GM12878 (cell line): ENCODE data around the gene PTPN13. TPM values are rescaled to one million over a fixed set of nuclear protein-coding genes. Genes with fewer than 3 reads are reported as not detected.

Source experiments
- ATAC-seq: fragments of 200-7000 bp; cut with Tn5 transposase; 3 replicates; pipeline ENCODE4 v1.9.1; 2020; ENCODE audit warnings: mild to moderate bottlenecking, moderate library complexity
- BruUV-seq: library from RNA; stranded (reverse); fragments of 400-500 nt; replicated peaks from 2 replicates; lab custom pipeline; 2021; lab: Mats Ljungman, UMichigan
- CTCF ChIA-PET: fragments of 300-600 bp; sonication (Branson Sonifier 250); formaldehyde crosslinking; extraction: SDS; loops from one replicate; lab custom pipeline; 2021; ENCODE audit warnings: inconsistent platforms; lab: Yijun Ruan, JAX
- POLR2A ChIA-PET: fragments of 350-600 bp; formaldehyde crosslinking; extraction: SDS; loops from one replicate; lab custom pipeline; 2021; ENCODE audit warnings: inconsistent platforms; lab: Charles Lee
- RAD21 ChIA-PET: fragments of 300-600 bp; sonication (Branson Sonifier 250); formaldehyde crosslinking; loops from one replicate; lab custom pipeline; 2023; ENCODE audit warnings: antibody characterized with exemption; ENCODE audit not compliant: unreplicated experiment; lab: Charles Lee
- SMC1A ChIA-PET: fragments of 300-600 bp; sonication (Branson Sonifier 250); formaldehyde crosslinking; loops from one replicate; lab custom pipeline; 2023; ENCODE audit not compliant: unreplicated experiment, uncharacterized antibody; lab: Charles Lee
- DNase-seq: peaks from one replicate; pipeline ENCODE4 v3.0.0-alpha.2; 2011; ENCODE audit warnings: low read depth, low spot score
- FAIRE-seq: peaks from 3 replicates; lab custom pipeline; 2011; peaks lifted over from hg19 to GRCh38; lab: Jason Lieb, UNC
- H2AFZ ChIP-seq: 2 replicates; pipeline ENCODE4 v1.6.0; 2011; ENCODE audit warnings: low read depth, low read length, control low read depth; ENCODE audit not compliant: control insufficient read depth
- H3K27ac ChIP-seq: 2 replicates; pipeline ENCODE4 v1.5.1; 2011; ENCODE audit warnings: control low read depth; ENCODE audit not compliant: control insufficient read depth, insufficient read depth
- H3K27me3 ChIP-seq, 2 experiments: replicated peaks in 1 of 2; 2 replicates each; pipeline versions ENCODE4 v1.6.0 to v1.6.1; 2011; ENCODE audit warnings: low read length in 1 of 2; ENCODE audit not compliant: control insufficient read depth in 2 of 2, insufficient read depth in 2 of 2
- H3K36me3 ChIP-seq, 2 experiments: 2 replicates each; pipeline ENCODE4 v1.5.1; 2011; ENCODE audit warnings: low read length in 1 of 2; ENCODE audit not compliant: control insufficient read depth in 2 of 2, insufficient read depth in 2 of 2
- H3K4me1 ChIP-seq: 2 replicates; pipeline ENCODE4 v1.6.1; 2011; ENCODE audit warnings: mild to moderate bottlenecking, low read length, moderate library complexity, mixed read lengths; ENCODE audit not compliant: control insufficient read depth, insufficient read depth
- H3K4me2 ChIP-seq: 2 replicates; pipeline ENCODE4 v1.6.0; 2011; ENCODE audit warnings: control low read depth; ENCODE audit not compliant: control insufficient read depth, insufficient read depth
- H3K4me3 ChIP-seq: fragments of 200-600 bp; sonication (generic); 2 replicates; pipeline ENCODE4 v1.5.1; 2016
- H3K79me2 ChIP-seq: 2 replicates; pipeline ENCODE4 v1.6.0; 2011; ENCODE audit warnings: low read length; ENCODE audit not compliant: control insufficient read depth, insufficient read depth
- H3K9ac ChIP-seq: 2 replicates; pipeline ENCODE4 v1.8.0; 2011; ENCODE audit warnings: low read length, control low read depth, mixed read lengths; ENCODE audit not compliant: control insufficient read depth, insufficient read depth
- H3K9me3 ChIP-seq: replicated peaks from 3 replicates; pipeline ENCODE4 v1.5.1; 2011; ENCODE audit warnings: mild to moderate bottlenecking, low read length; ENCODE audit not compliant: control insufficient read depth, insufficient read depth
- H4K20me1 ChIP-seq: 2 replicates; pipeline ENCODE4 v1.6.0; 2011; ENCODE audit not compliant: control insufficient read depth, insufficient read depth
- BHLHE40 ChIP-seq, 2 experiments: fragments of 450-650 bp in 1 of 2; IDR thresholded peaks; 2 replicates each; pipeline ENCODE4 v1.6.1; 2011 to 2017; ENCODE audit warnings: low read depth in 2 of 2, borderline replicate concordance in 1 of 2, improper control_type of control experiment in 1 of 2, low read length in 1 of 2, mild to moderate bottlenecking in 1 of 2
- EP300 ChIP-seq, 2 experiments: fragments of 150-350 bp in 1 of 2; IDR thresholded peaks; 2 replicates each; pipeline ENCODE4 v1.6.1; 2011 to 2012; ENCODE audit warnings: low read depth in 2 of 2, low read length in 2 of 2, borderline replicate concordance in 1 of 2, improper control_type of control experiment in 1 of 2, inconsistent platforms in 1 of 2; ENCODE audit not compliant: control insufficient read depth in 1 of 2
- EZH2 ChIP-seq: IDR thresholded peaks from 2 replicates; pipeline ENCODE4 v1.6.1; 2012; ENCODE audit warnings: low read depth, mild to moderate bottlenecking, control low read depth, inconsistent platforms, low read length, borderline replicate concordance; ENCODE audit not compliant: control insufficient read depth
- FOS ChIP-seq: IDR thresholded peaks from 3 replicates; pipeline ENCODE4 v1.6.1; 2011; ENCODE audit warnings: borderline replicate concordance; ENCODE audit not compliant: insufficient read length; ENCODE audit errors: extremely low read depth
- MYB ChIP-seq: fragments of 150-350 bp; IDR thresholded peaks from 2 replicates; pipeline ENCODE4 v1.6.1; 2014; ENCODE audit warnings: mild to moderate bottlenecking, low read depth, low read length, borderline replicate concordance
- NFXL1 ChIP-seq: fragments of 450-650 bp; IDR thresholded peaks from 2 replicates; pipeline ENCODE4 v1.6.1; 2017; ENCODE audit warnings: antibody characterized with exemption, mild to moderate bottlenecking, borderline replicate concordance
- PBX3 ChIP-seq: IDR thresholded peaks from 2 replicates; pipeline ENCODE4 v1.6.1; 2011; ENCODE audit warnings: mild to moderate bottlenecking, low read depth, low read length, moderate library complexity; ENCODE audit not compliant: insufficient replicate concordance
- POLR2AphosphoS5 ChIP-seq: IDR thresholded peaks from 2 replicates; pipeline ENCODE4 v1.6.1; 2011; ENCODE audit warnings: mild to moderate bottlenecking, low read length, inconsistent platforms
- SPI1 ChIP-seq: IDR thresholded peaks from 2 replicates; pipeline ENCODE4 v1.6.1; 2011; ENCODE audit warnings: low read depth, mild to moderate bottlenecking, low read length, moderate library complexity, borderline replicate concordance; ENCODE audit not compliant: insufficient read depth
- ZNF622 ChIP-seq: fragments of 450-650 bp; IDR thresholded peaks from 2 replicates; pipeline ENCODE4 v1.6.1; 2017; ENCODE audit warnings: mild to moderate bottlenecking, inconsistent platforms
- WGBS: methylation state at CpG from one replicate; pipeline ENCODE4 v1.1.6; 2016; ENCODE audit warnings: low lambda C conversion rate; ENCODE audit not compliant: insufficient replicate concordance, insufficient coverage; ENCODE audit errors: missing lambda C conversion rate; 5-methylcytosine and 5-hydroxymethylcytosine counted together
- in situ Hi-C: fragments of 300-500 bp; cut with MboI; formaldehyde crosslinking; loops from 9 replicates; pipeline ENCODE4 v1.14.3; 2018; ENCODE audit warnings: mixed read lengths
- intact Hi-C: fragments of 100-400 bp; cut with micrococcal nuclease; formaldehyde crosslinking; loops from one replicate; pipeline ENCODE4 v1.14.2; 2022; ENCODE audit not compliant: unreplicated experiment
- polyA plus RNA-seq, 11 experiments: library from polyadenylated mRNA; depleted of rRNA in 4 of 11; unstranded in 6 of 11; stranded (reverse) in 5 of 11; fragments of >200 nt; fragmentation: Nextera tagmentation in 4 of 11; fragmentation: Illumina TruSeq in 1 of 11; extraction: Ambion mirVana in 4 of 11; extraction: Trizol in 1 of 11; gene quantifications; 1 replicate in 1 of 11; 2 replicates in 10 of 11; pipeline versions ENCODE4 v1.2.1 to v1.2.3, GENCODE V29; 2011 to 2016; ENCODE audit warnings: inconsistent platforms in 2 of 11, missing spikeins in 2 of 11, low read depth in 1 of 11
- total RNA-seq, 4 experiments: library from RNA; depleted of rRNA in 3 of 4; stranded (reverse); fragments of >200 nt in 3 of 4; fragmentation: Illumina TruSeq in 1 of 4; extraction: Trizol in 1 of 4; gene quantifications; 2 replicates each; pipeline versions ENCODE4 v1.2.1 to v1.2.3, GENCODE V29; 2013 to 2021
- TF ChIP-seq, protein P1 (sequence below): IDR thresholded peaks from 2 replicates; pipeline ENCODE4 v1.6.1; 2012; ENCODE audit warnings: low read depth, low read length, improper control_type of control experiment

PTPN13 gene
- total and polyA plus RNA-seq, 10 of the 15 experiments (the other 5 are each of a cell fraction or from before 2014, with no cell fraction given) = 8.5 to 69.4 (median 33.9) TPM

GRCh38 chr4:86685401-86685800, 91.3 kb downstream of the PTPN13 start:
- no peak for DNase-seq
- FAIRE-seq = no peak
- ChIA-PET CTCF (interaction anchor here (1.0 to 1.5 kb wide), 3 partner anchors 11 to 187 kb away, joined by 3 to 6 read pairs (median 3); no protein-coding TSS in a partner anchor), SMC1A (interaction anchor here (0.7 to 2.6 kb wide), 6 partner anchors 14 to 189 kb away, joined by 3 to 14 read pairs (median 4); partner anchors contain the start of gene PTPN13), RAD21 (interaction anchor here (0.9 to 2.3 kb wide), 2 partner anchors 32 to 91 kb away, joined by 3 to 9 read pairs; partner anchors contain the start of gene PTPN13), POLR2A (no interaction called here)
- WGBS = 0% methylated on average over 3 of the region's 3 CpGs
- Histone ChIP-seq H3K9me3 (no peaks in the 10 kb centered on the region), H3K79me2 (no peaks in the 10 kb centered on the region), H3K9ac (no peak overlapping the region), H2AFZ (no peak overlapping the region), H3K4me1 (no peaks in the 10 kb centered on the region), H3K36me3 (no peaks in the 10 kb centered on the region; a peak in 1 of 4 replicates), H4K20me1 (no peaks in the 10 kb centered on the region), H3K4me2 (no peak overlapping the region), H3K27me3 (no peaks in the 10 kb centered on the region), H3K4me3 (no peak overlapping the region), H3K27ac (no peak overlapping the region)
- intact Hi-C loops (no loop called here), in situ Hi-C loops (no loop called here)
- TF ChIP-seq MYB (no peak), PBX3 (no peak), FOS (no peak), BHLHE40 (IDR thresholded peaks at IDR 0.05; ENCODE audit: borderline replicate concordance in 1 of 2, low read depth in 2 of 2, low read length in 1 of 2) (no peak), EZH2 (no peak), ZNF622 (no peak), EP300 (IDR thresholded peaks at IDR 0.05; ENCODE audit: borderline replicate concordance in 1 of 2, control insufficient read depth in 1 of 2, low read depth in 2 of 2, low read length in 2 of 2) (no peak), SPI1 (no peak), POLR2AphosphoS5 (no peak), NFXL1 (no peak)
- TF ChIP-seq, protein P1, sequence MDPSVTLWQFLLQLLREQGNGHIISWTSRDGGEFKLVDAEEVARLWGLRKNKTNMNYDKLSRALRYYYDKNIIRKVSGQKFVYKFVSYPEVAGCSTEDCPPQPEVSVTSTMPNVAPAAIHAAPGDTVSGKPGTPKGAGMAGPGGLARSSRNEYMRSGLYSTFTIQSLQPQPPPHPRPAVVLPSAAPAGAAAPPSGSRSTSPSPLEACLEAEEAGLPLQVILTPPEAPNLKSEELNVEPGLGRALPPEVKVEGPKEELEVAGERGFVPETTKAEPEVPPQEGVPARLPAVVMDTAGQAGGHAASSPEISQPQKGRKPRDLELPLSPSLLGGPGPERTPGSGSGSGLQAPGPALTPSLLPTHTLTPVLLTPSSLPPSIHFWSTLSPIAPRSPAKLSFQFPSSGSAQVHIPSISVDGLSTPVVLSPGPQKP = no peak
- ATAC-seq = no peak
- BruUV-seq = no TSS peak
